HG03460 (cell line): Measurements from ENCODE around the gene PDCD1.
"Not testable (repeated sequence)": the region's sequence is repeated elsewhere in the genome, so short reads cannot be mapped to it uniquely, and the experiment has no call there.

Source experiments
- ATAC-seq: cut with Tn5 transposase; IDR thresholded peaks from one replicate; pipeline ENCODE4 v1.9.1; 2021; ENCODE audit not compliant: unreplicated experiment

PDCD1 gene

GRCh38 chr2:241858206-241859016, at the start of gene PDCD1:
TSS of gene PDCD1 (minus strand) at chr2:241858894. CDS start at chr2:241858838, 56 bp downstream.
- ATAC-seq: peak; percentile 43

DNA sequence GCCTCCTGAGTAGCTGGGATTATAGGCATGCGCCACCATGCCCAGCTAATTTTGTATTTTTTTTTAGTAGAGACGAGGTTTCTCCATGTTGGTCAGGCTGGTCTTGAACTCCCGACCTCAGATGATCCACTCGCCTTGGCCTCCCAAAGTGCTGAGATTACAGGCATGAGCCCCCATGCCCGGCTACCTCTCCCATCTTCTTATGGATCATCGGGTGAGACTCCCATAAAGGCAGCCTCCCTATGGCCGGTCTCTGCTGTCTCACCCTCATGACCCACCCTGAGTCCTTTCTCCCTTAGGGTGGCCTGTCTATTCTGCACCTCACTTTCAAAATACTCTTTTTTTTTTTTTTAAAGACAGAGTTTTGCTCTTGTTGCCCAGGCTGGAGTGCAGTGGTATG, 49.1 kb upstream of the PDCD1 start:
- ATAC-seq: not testable (repeated sequence)

DNA sequence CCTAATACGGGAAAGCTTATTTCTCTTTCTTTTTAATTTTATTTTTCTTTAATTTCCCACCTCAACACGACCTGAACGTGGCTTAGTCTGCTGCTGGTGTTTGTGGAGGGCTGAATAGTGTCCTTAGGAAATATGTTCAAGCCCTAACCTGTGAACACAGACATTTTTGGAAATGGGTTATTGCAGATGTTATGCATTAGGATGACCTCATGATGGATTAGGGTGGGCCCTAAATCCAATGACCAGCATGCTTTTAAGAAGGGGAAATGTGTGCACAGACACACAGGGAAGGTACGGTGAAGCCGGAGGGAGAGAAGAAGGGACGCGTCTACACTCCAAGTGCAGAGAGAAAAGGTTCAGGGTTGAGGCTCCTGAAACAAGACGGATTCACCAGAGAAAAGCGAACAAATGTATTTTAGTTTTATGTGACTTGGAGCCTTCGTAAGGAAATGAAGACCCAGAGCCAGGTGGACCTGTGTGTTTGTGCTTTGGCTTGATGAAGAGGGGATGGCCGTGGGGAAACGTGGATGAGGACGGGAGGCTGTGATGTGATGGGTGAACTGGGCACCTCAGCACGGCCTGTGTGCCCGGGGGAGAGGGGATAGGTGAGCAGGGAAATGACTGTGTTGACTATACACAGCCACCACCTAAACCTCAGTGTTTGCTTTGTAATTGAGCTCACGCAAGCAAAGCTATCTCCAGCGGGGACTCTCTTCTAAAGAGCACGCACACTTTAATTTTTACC, 48.3 kb upstream of the PDCD1 start:
- ATAC-seq: no peak

- ATAC-seq: not testable (repeated sequence)
Observed at GRCh38 chr2:241906378-241906770, 47.7 kb upstream of the PDCD1 start.

DNA sequence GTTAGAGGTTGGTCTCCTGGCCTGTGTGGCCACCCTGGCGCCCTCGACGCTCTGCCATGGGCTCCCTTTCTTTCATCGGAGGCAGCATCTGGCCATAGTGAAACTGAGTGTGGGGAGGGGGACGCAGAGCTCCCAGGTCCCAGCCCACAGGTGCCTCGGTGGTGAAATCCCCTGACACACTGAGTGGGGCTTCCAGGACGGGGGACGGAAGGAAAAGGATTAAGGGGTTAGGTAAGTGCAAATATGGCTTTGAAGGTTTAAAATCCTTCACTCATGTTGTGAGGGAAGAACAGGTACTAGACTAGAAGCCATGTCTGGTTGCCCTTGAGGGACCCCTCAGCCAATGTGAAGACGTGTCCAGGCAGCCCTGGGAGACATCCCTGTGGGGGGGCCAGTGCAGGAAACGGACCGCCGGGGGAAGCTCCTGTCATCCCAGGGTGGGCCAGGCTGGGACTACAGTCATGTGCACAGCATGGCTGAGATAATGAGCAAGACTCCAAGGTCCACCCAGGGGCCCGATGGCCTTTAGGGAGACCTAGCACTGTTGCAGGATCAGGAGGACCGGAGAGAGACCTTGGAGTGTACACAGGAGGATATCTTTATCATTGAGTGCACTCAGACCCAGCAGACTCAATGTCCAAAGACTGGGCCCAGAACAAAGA, 47.2 kb upstream of the PDCD1 start:
- ATAC-seq: no peak

GRCh38 chr2:241904791-241905710, 46.4 kb upstream of the PDCD1 start:
- no peak for ATAC-seq

DNA sequence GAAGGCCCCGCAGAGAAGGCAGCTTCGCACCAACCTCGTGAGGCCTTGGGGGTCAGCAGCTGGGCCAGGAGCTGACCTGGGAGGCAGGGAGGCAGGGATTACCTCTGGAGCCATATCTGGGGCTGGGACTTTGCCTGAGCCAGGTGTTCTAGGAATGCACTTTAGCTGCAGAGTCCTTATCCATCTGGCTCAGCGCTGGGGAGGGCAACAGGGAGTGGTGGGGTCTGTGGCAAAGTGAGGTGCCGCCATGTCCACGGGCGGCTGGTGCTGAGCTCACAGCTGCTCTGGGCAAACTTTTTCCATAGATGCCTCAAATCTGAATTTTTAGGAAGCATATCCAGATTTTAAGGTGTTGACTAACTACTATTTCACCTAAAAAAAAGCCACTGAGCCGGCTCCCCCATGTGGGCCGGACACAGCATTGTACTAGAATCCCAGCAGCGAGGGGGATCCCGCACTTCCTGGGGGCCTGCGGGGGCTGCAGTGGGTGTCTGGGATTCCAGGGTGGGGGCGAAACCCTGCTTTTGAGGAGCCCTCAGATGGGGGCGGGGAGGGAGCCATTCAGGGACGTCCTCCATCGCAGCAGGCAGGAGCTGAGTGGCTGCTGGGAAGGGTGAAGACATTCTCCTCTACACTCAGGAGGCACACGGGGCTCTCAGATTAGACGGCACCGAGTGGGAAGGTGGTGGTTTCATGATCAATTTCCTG, 45.5 kb upstream of the PDCD1 start:
- no peak for ATAC-seq

DNA sequence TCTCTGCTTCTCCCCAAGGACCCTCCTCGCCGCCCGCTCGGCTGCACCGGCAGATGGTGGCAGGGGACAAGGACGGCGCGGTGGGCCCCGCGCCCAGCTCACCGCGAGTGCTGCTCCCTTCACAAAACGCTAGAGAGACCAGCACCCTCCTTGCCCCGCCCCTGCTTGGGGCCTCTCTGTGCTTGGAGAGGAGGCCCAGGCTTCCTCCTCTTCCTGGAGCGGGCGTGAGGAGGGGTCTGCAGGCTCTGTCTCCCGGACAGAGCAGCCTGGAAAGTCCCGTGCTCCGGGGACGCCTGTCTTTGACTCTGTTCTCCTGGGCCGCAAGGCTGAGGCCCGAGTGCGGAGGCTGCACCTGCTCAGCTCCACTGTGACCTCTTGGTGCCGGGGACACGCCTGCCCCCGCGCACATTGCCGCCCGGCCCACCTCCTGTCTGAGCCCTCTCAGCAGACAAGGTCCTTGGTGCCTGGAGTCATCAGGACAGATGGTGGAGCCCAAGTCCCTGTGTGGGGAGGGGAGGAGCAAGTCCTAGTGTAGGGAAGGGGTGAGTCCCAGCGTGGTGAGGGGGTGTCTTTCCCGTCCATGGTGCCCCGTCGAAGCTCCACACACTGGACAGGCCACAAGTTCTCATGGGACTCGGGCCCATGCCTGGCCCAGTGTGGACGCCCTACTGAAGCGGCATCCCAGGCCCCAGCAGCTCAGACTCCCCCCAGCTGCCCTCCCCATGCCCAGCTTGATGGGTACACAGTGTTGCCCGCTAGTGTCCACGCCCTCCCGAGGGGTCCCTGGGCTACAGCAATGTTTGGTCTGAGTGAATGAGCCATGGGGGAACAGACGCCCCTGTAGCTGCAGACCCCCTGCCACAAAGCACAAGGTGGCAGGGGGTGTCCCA, 44.7 kb upstream of the PDCD1 start:
- ATAC-seq: no peak

- ATAC-seq: no peak
Observed at GRCh38 chr2:241902357-241902991, 43.8 kb upstream of the PDCD1 start.

DNA sequence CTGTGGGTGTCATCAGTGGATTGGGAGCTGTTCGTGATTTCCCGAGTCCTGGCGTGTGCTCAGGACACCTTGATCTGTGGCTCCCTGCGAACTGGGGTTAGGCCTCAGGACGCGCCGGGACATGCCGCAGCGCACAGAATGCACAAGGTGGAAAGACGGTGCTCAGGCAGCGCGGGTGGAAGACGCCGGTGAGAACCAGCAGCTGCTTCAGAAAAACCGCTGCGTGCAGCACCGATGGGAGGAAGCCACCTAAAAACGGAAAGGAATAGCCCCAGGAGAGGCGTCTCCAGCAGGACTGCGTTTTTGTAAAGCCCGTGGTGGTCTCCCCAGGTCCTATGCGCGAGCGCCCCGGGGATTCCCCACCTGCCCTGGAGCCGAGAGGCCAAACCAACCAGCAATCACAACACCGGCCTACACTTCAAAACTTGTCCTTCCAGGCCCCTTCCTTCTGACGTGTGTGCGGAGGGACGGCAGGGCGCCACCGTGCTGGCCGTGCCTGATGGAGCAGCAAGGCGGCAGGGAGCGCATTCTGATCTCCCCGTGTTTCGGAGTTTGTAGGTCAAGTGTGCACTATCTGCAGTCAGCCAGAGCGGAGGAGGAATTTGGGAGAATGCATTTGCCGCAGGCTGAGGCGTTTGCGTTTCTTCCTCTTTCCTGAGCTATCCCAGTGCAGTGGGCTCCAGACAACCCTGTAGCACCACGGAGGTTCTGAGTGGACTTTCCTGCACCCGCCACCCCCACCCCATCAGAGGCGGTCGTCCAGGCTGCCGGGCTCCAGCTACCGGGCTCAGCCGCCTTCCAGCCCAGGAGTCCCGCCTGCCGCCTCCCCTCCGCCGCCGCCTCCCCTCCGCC, 43.0 kb upstream of the PDCD1 start:
- no peak for ATAC-seq

DNA sequence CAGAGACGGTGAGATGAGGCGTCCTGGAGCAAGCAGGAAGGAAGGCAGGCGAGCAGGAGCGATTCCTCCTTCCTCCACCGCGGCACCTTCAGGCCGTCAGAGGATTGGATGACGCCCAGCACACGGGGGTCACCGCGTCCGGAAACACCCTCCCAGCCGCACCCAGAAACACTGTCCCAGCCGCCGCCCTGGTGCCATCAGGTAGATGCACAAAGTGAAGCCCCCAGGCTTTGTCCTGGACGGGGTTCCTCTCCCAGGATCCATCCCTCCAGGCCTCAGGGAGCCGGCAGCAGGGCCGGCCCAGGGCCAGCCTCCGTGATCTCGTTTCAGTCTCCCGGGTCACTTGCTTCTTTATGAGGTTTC, 42.3 kb upstream of the PDCD1 start:
- ATAC-seq: no peak

DNA sequence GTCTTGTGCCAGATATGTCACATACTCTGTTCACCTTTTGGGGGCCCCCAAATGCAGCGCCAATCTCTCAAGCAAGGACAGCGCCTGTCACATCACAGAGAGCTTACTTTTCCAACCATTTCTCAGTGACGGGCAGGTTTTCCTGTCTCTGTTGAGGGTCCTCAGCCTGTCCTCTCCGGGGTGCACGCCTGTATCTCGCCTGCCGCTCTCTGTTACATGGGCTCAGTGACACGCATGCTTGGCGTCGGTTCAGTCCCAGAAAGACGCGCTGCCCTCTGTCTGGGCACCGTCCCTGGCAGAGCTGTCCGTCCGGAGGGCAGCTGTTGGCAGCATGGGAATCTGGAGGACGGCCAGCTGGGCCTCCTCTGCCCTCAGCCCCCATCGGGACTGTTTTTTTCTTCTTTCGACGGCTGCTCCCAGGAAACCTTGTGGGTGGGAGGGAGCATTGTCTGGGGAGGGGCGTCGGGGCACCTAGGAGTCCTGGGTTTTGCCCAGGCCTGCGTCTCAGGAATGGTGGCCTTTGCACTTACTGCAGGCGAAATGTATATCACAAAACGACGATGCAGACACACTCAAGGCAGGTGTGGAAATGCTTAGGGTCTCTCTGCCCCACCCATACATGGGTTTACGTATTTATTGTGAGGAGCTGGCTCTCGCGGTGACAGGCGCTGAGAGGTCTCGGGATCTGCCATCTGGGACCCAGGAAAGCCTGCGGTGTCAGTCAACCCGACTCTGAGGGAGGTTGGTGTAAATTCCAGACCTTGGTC, 41.7 kb upstream of the PDCD1 start:
- ATAC-seq: no peak

GRCh38 chr2:241898463-241899270, 40.0 kb upstream of the PDCD1 start:
- ATAC-seq: no peak

- no peak for ATAC-seq
Observed at GRCh38 chr2:241897231-241897916, 38.7 kb upstream of the PDCD1 start.

- ATAC-seq: no peak
Observed at GRCh38 chr2:241896746-241897201, 38.1 kb upstream of the PDCD1 start.
